K562 (cell line): ENCODE measurements around the gene MID1IP1. TPM values are rescaled to one million over a fixed set of nuclear protein-coding genes. Genes with fewer than 3 reads are reported as not detected.

Source experiments
- ATAC-seq: fragments of 200-7000 bp; cut with Tn5 transposase; 3 replicates; pipeline ENCODE4 v1.9.1; 2020; ENCODE audit warnings: moderate library complexity
- BruUV-seq: library from RNA; stranded (reverse); fragments of 400-500 nt; replicated peaks from 2 replicates; lab custom pipeline; 2021; lab: Mats Ljungman, UMichigan
- CTCF ChIA-PET: fragments of 300-600 bp; formaldehyde crosslinking; extraction: SDS; loops from one replicate; lab custom pipeline; 2021; ENCODE audit warnings: low intra/inter-chr PET ratio; lab: Yijun Ruan, JAX
- POLR2A ChIA-PET: fragments of 300-600, 350-650 bp; sonication (Branson Sonifier 250); formaldehyde crosslinking; extraction: SDS; loops from one replicate; lab custom pipeline; 2021; ENCODE audit warnings: antibody characterized with exemption, inconsistent platforms; lab: Yijun Ruan, JAX
- DNase-seq, 4 experiments: peaks; one replicate each; pipeline versions ENCODE4 v3.0.0 to v3.0.0-alpha.2; 2011 to 2018; ENCODE audit warnings: low spot score in 3 of 4, mixed read lengths in 3 of 4; ENCODE audit errors: extremely low read depth in 1 of 4
- FAIRE-seq: peaks from 2 replicates; lab custom pipeline; 2011; peaks lifted over from hg19 to GRCh38; lab: Jason Lieb, UNC
- H2AFZ ChIP-seq: 2 replicates; pipeline ENCODE4 v1.6.0; 2011; ENCODE audit warnings: low read depth, low read length, control low read depth, inconsistent platforms
- H3K27ac ChIP-seq: fragments of 200-600 bp; 3 replicates; pipeline ENCODE4 v1.8.0; 2011; ENCODE audit warnings: low read depth, mild to moderate bottlenecking, control low read depth, inconsistent platforms, low read length, moderate library complexity, mixed read lengths; ENCODE audit errors: extremely low read depth
- H3K27me3 ChIP-seq, 2 experiments: fragments of 300-600 bp in 1 of 2; 2 replicates in 1 of 2; 3 replicates in 1 of 2; pipeline versions ENCODE4 v1.6.0 to v1.8.0; 2011; ENCODE audit warnings: inconsistent platforms in 2 of 2, low read length in 2 of 2, mild to moderate bottlenecking in 1 of 2, mixed read lengths in 1 of 2, moderate library complexity in 1 of 2; ENCODE audit not compliant: control insufficient read depth in 2 of 2, insufficient read depth in 2 of 2
- H3K36me3 ChIP-seq: fragments of 300-600 bp; 3 replicates; pipeline ENCODE4 v1.8.0; 2011; ENCODE audit warnings: mild to moderate bottlenecking, low read length, inconsistent platforms; ENCODE audit not compliant: control insufficient read depth, insufficient read depth
- H3K4me1 ChIP-seq, 2 experiments: fragments of 200-600 bp in 1 of 2; replicated peaks in 1 of 2; 2 replicates in 1 of 2; 3 replicates in 1 of 2; pipeline versions ENCODE4 v1.5.1 to v1.8.0; 2011; ENCODE audit warnings: inconsistent platforms in 2 of 2, low read length in 2 of 2, mild to moderate bottlenecking in 1 of 2, mixed read lengths in 1 of 2, moderate library complexity in 1 of 2; ENCODE audit not compliant: control insufficient read depth in 2 of 2, insufficient read depth in 2 of 2
- H3K4me2 ChIP-seq: 2 replicates; pipeline ENCODE4 v1.6.1; 2011; ENCODE audit warnings: low read length, control low read depth, inconsistent platforms, mixed read lengths; ENCODE audit not compliant: insufficient read depth
- H3K4me3 ChIP-seq: fragments of 200-600 bp; sonication (generic), shearing (Covaris generic); 2 replicates; pipeline ENCODE4 v1.5.1; 2016; ENCODE audit warnings: control low read depth, inconsistent platforms
- H3K79me2 ChIP-seq: fragments of 200-600 bp; 3 replicates; pipeline ENCODE4 v1.8.0; 2011; ENCODE audit warnings: low read length, inconsistent platforms; ENCODE audit not compliant: control insufficient read depth, insufficient read depth
- H3K9ac ChIP-seq, 2 experiments: 2 replicates each; pipeline versions ENCODE4 v1.6.0 to v1.6.1; 2011; ENCODE audit warnings: low read depth in 2 of 2, low read length in 2 of 2, control low read depth in 1 of 2, inconsistent platforms in 1 of 2, mild to moderate bottlenecking in 1 of 2, mixed read lengths in 1 of 2; ENCODE audit not compliant: insufficient read depth in 1 of 2
- H3K9me1 ChIP-seq: one replicate; pipeline ENCODE4 v1.6.0; 2011; ENCODE audit warnings: inconsistent platforms, mild to moderate bottlenecking, low read length, moderate library complexity; ENCODE audit not compliant: control insufficient read depth, insufficient read depth
- H3K9me3 ChIP-seq: replicated peaks from 2 replicates; pipeline ENCODE4 v1.5.1; 2011; ENCODE audit warnings: low read depth, low read length, inconsistent platforms; ENCODE audit not compliant: control insufficient read depth, insufficient read depth
- H4K20me1 ChIP-seq: replicated peaks from 2 replicates; pipeline ENCODE4 v1.6.1; 2011; ENCODE audit warnings: low read length, inconsistent platforms, mixed read lengths; ENCODE audit not compliant: control insufficient read depth, insufficient read depth
- CTCFL ChIP-seq: IDR thresholded peaks from 2 replicates; pipeline ENCODE4 v1.6.1; 2011; ENCODE audit warnings: borderline replicate concordance, low read depth, mild to moderate bottlenecking, moderate library complexity, low read length; ENCODE audit not compliant: insufficient read depth, poor library complexity, severe bottlenecking
- HBP1 ChIP-seq: fragments of 450-650 bp; formaldehyde crosslinking; IDR thresholded peaks from 2 replicates; pipeline ENCODE4 v1.4.0; 2022; ENCODE audit warnings: missing genetic modification characterization
- KDM4B ChIP-seq, 2 experiments: fragments of 450-650 bp in 1 of 2; sonication (generic) in 1 of 2; IDR thresholded peaks; 2 replicates each; pipeline ENCODE4 v1.6.1; 2016 to 2017; ENCODE audit warnings: borderline replicate concordance in 2 of 2, antibody characterized with exemption in 1 of 2, low read depth in 1 of 2, mild to moderate bottlenecking in 1 of 2
- MEIS2 ChIP-seq: fragments of 450-650 bp; IDR thresholded peaks from 2 replicates; pipeline ENCODE4 v1.6.1; 2014; ENCODE audit warnings: mild to moderate bottlenecking; ENCODE audit not compliant: partially characterized antibody
- NKRF ChIP-seq: fragments of 450-650 bp; IDR thresholded peaks from 2 replicates; pipeline ENCODE4 v1.6.1; 2016; ENCODE audit warnings: borderline replicate concordance
- POLR2A ChIP-seq: fragments of 450-650 bp; conservative IDR thresholded peaks from 2 replicates; pipeline ENCODE4 v1.6.1; 2016
- POLR2B ChIP-seq: fragments of 450-650 bp; IDR thresholded peaks from 2 replicates; pipeline ENCODE4 v1.6.1; 2018; ENCODE audit warnings: low read depth; ENCODE audit not compliant: partially characterized antibody
- PTRF ChIP-seq: fragments of 450-650 bp; IDR thresholded peaks from 2 replicates; pipeline ENCODE4 v1.6.1; 2016; ENCODE audit warnings: mild to moderate bottlenecking, missing genetic modification characterization, missing compliant biosample characterization
- SP1 ChIP-seq: sonication (generic); formaldehyde crosslinking; IDR thresholded peaks from 2 replicates; pipeline ENCODE4 v1.8.1; 2022; ENCODE audit warnings: mild to moderate bottlenecking, missing genetic modification reagents
- TAF1 ChIP-seq: IDR thresholded peaks from 2 replicates; pipeline ENCODE4 v1.6.1; 2011; ENCODE audit warnings: mild to moderate bottlenecking, low read length, moderate library complexity; ENCODE audit not compliant: insufficient read depth, control insufficient read depth, severe bottlenecking; ENCODE audit errors: extremely low read depth
- ZC3H8 ChIP-seq: fragments of 450-650 bp; IDR thresholded peaks from 2 replicates; pipeline ENCODE4 v1.6.1; 2017
- ZNF586 ChIP-seq: fragments of 450-650 bp; formaldehyde crosslinking; conservative IDR thresholded peaks from 2 replicates; pipeline ENCODE4 v1.4.0; 2020; ENCODE audit warnings: mild to moderate bottlenecking, moderate library complexity
- WGBS: fragments of 100-300 bp; shearing (Covaris generic); methylation state at CpG from one replicate; pipeline ENCODE4 v1.1.6; 2016; ENCODE audit warnings: low coverage, mixed read lengths; ENCODE audit not compliant: insufficient coverage; ENCODE audit errors: missing lambda C conversion rate; 5-methylcytosine and 5-hydroxymethylcytosine counted together
- in situ Hi-C: fragments of 300-500 bp; cut with MboI; formaldehyde crosslinking; loops from 4 replicates; pipeline ENCODE4 v1.15.0; 2018; ENCODE audit warnings: inconsistent platforms, mixed read lengths
- intact Hi-C: fragments of 100-400 bp; cut with micrococcal nuclease; formaldehyde crosslinking; loops from 2 replicates; pipeline ENCODE4 v1.14.2; 2022
- polyA plus RNA-seq, 8 experiments: library from polyadenylated mRNA; depleted of rRNA in 4 of 8; stranded (reverse) in 5 of 8; unstranded in 3 of 8; fragments of >200 nt; fragmentation: Nextera tagmentation in 2 of 8; fragmentation: Illumina TruSeq in 1 of 8; extraction: Ambion mirVana in 2 of 8; extraction: Trizol in 1 of 8; gene quantifications; 2 replicates each; pipeline versions ENCODE4 v1.2.1 to v1.2.3, GENCODE V29; 2011 to 2014; ENCODE audit warnings: inconsistent platforms in 1 of 8, missing spikeins in 1 of 8
- total RNA-seq, 7 experiments: library from RNA; depleted of rRNA in 6 of 7; stranded (reverse); fragments of >200 nt in 6 of 7; fragmentation: Illumina TruSeq in 2 of 7; extraction: Trizol in 2 of 7; gene quantifications; 2 replicates each; pipeline versions ENCODE4 v1.2.1 to v1.2.3, GENCODE V29; 2011 to 2021; ENCODE audit warnings: low replicate concordance in 1 of 7

Gene MID1IP1
- total and polyA plus RNA-seq, 9 of the 15 experiments (the other 6 are each of a cell fraction or from before 2014, with no cell fraction given), result 0.51 to 102 (median 27.5) TPM

- TF ChIP-seq KDM4B (IDR thresholded peaks at IDR 0.05; ENCODE audit: borderline replicate concordance in 2 of 2, low read depth in 1 of 2) (no peak), ZC3H8 (no peak), PTRF (tag) (no peak), ZNF586 (CRISPR knock-in tag) (no peak), NKRF (no peak)
Observed at GRCh38 chrX:38805432-38806389, 4.5 kb downstream of the MID1IP1 start (continued).

- Histone ChIP-seq H3K79me2 (peaks cover 64% of the 10 kb centered on the region), H3K4me1 (peaks cover 19 to 30% of the 10 kb centered on the region in 2 experiments), H4K20me1 (no peaks in the 10 kb centered on the region), H3K9me3 (no peaks in the 10 kb centered on the region), H3K9me1 (no peaks in the 10 kb centered on the region), H3K27me3 (no peaks in the 10 kb centered on the region), H2AFZ (no peak overlapping the region), H3K9ac (peak overlapping the region; percentile 85 to 95), H3K36me3 (peaks cover 18% of the 10 kb centered on the region; the same call in 2 of the 3 replicates), H3K4me2 (peak overlapping the region; percentile 95), H3K27ac (peak overlapping the region; percentile 96), H3K4me3 (peak overlapping the region; percentile 86)
- CTCF ChIA-PET, result no interaction called here
- WGBS, result 3% methylated on average over 7 of the region's 7 CpGs
- FAIRE-seq, result peak; percentile 77
- POLR2A ChIA-PET, result interaction anchor here (1.0 to 2.1 kb wide), 4 partner anchors 10 to 64 kb away, joined by 3 to 7 read pairs (median 4); no protein-coding TSS in a partner anchor
- no peak for ATAC-seq
- no TSS peak for BruUV-seq
- peak in 1 of 4 experiments; percentile 31 for DNase-seq
- intact Hi-C loops, result loop anchor here (5.0 kb wide), 1 partner anchor 35 kb away; no protein-coding TSS in a partner anchor
- in situ Hi-C loops, result no loop called here
- TF ChIP-seq SP1 (CRISPR knock-in tag), result no peak
- no peak for TF ChIP-seq HBP1 (CRISPR knock-in tag)
- TF ChIP-seq TAF1, result peak; percentile 19
- TF ChIP-seq POLR2A, result peak; percentile 58; the same call in 1 of the 2 replicates
- no peak for TF ChIP-seq POLR2B
- TF ChIP-seq CTCFL, result no peak
- peak; percentile 13 for TF ChIP-seq MEIS2
Observed at GRCh38 chrX:38806875-38807621, 5.8 kb downstream of the MID1IP1 start.
